Medulla oblongata (tissue), 1 donor: ENCODE data around the gene SPAG9.
"Not testable (repeated sequence)": the region's sequence is repeated elsewhere in the genome, so short reads cannot be mapped to it uniquely, and the experiment has no call there.

ENCODE experiments used
- DNase-seq: peaks from one replicate; pipeline ENCODE4 v3.0.0-alpha.2; 2015; ENCODE audit errors: extremely low spot score

Gene SPAG9

GRCh38 chr17:50953831-50954601 is 166.7 kb downstream of the SPAG9 start:
- peak; percentile 50 for DNase-seq

GRCh38 chr17:50953518-50953830 is 167.2 kb downstream of the SPAG9 start:
- no peak for DNase-seq

- no peak for DNase-seq
These were observed 167.8 kb downstream of the SPAG9 start for GRCh38 chr17:50952889-50953288.

- DNase-seq, result no peak
These were observed 168.7 kb downstream of the SPAG9 start for GRCh38 chr17:50952013-50952412.

- peak; percentile 89 for DNase-seq
These were observed 170.4 kb downstream of the SPAG9 start for GRCh38 chr17:50949989-50950877.

GRCh38 chr17:50949128-50949988 is 171.3 kb downstream of the SPAG9 start:
- DNase-seq, result no peak

- DNase-seq, result no peak
These were observed 172.0 kb downstream of the SPAG9 start for GRCh38 chr17:50948711-50949110.

GRCh38 chr17:50947782-50948543 is 172.7 kb downstream of the SPAG9 start:
- peak; percentile 62 for DNase-seq

GRCh38 chr17:50946891-50947781 is 173.5 kb downstream of the SPAG9 start:
- no peak for DNase-seq

GRCh38 chr17:50946223-50946890 is 174.3 kb downstream of the SPAG9 start:
- DNase-seq, result no peak

GRCh38 chr17:50945779-50946222 is 174.9 kb downstream of the SPAG9 start:
- no peak for DNase-seq

GRCh38 chr17:50944902-50945720 is 175.6 kb downstream of the SPAG9 start:
- no peak for DNase-seq

- peak; percentile 83 for DNase-seq
These were observed 176.4 kb downstream of the SPAG9 start for GRCh38 chr17:50944054-50944901.

- DNase-seq, result peak; percentile 35
These were observed 177.1 kb downstream of the SPAG9 start for GRCh38 chr17:50943575-50943933.

GRCh38 chr17:50941676-50942048 is 179.0 kb downstream of the SPAG9 start:
- not testable (repeated sequence) for DNase-seq

- no peak for DNase-seq
These were observed 180.6 kb downstream of the SPAG9 start for GRCh38 chr17:50939795-50940684.

GRCh38 chr17:50939542-50939794 is 181.2 kb downstream of the SPAG9 start:
- no peak for DNase-seq
